ENCODE data around the gene EGFR.
"Not testable (repeated sequence)": the region's sequence is repeated elsewhere in the genome, so short reads cannot be mapped to it uniquely, and the experiment has no call there.

EGFR gene

DNA sequence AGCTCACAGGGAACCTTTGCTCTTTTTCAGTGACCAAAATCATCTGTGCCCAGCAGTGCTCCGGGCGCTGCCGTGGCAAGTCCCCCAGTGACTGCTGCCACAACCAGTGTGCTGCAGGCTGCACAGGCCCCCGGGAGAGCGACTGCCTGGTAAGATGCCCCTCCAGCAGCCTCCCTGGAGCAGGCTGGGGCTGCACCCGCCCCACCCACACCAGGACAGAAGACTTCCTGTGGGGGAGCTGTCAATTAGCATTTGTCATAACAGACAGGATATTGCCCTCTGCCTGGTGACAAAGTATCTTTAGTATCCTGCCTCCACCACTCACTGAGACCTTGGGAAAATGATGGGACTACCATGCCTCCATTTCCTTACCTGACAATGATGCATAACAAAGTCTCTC is 133.7 kb downstream of the EGFR start:
- DNase-seq, result no peak

GRCh38 chr7:55154096-55154495 is 135.3 kb downstream of the EGFR start:
- no peak for DNase-seq

DNA sequence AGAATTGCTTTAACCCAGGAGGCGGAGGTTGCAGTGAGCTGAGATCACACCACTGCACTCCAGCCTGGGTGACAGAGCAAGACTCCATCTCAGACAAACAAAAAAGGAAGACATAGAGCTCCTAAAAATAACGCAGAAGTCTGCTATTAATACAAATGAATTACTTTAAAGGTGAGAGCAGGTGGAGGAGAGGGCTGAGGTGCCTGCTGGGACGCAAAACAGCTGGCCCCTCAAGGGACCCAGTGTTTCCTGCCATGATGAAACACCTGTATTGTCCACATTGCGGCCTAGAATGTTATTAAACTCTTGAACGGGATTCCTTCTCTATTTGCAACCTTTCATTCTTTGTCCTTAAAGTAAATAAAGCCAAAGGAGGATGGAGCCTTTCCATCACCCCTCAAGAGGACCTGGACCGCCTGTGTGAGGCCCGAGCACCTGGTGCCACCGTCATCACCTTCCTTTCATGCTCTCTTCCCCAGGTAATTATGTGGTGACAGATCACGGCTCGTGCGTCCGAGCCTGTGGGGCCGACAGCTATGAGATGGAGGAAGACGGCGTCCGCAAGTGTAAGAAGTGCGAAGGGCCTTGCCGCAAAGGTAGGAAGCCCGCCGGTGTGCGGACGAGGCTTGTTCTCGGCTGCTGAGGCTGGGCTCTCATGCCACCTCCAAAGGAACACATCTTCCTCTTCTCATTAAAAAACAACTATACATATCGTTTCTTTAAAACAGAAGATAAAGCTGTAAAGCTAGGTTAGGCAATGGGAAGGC is 136.7 kb downstream of the EGFR start:
- DNase-seq, result no peak

GRCh38 chr7:55156919-55157763 is 138.3 kb downstream of the EGFR start:
- no peak for DNase-seq

GRCh38 chr7:55157764-55158105 is 138.9 kb downstream of the EGFR start:
- no peak for DNase-seq

DNA sequence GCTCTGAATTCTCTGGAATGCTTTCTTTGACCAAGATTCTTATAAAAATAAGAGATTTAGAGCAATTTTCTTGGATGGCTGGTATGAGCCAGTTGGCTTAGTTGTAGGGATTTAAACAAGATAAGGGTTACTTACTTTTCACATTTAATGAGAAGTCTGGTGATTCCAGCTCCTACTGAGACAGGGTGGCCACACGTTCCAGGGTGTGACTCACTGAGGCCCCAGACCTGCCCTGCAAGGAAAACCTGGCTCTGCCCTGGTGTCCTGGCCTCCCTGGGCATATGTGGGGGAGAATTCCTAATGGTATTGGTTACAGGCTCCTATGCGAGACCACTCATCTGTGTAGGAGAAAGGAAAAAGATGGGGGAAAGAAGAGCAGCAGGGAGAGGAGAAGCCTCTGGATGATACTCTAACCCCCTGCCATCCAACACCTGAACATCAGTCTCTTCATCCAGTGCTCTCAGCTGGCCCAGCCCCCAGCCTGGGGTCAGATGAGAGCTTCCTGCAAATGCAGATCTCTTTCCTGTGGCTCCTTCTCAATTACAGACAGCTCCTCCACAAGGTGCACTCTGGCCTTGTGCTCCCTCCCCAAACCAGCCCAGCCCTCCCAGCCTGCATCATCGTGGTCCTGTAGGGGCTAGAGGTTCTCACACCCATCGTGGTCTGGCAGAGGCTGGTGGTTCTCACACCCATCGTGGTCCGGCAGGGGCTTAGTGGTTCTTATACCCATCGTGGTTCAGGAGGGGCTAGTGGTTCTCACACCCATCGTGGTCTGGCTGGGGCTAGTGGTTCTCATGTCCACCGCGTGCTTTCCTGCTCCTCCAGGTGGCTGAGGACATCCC is 139.9 kb downstream of the EGFR start:
- no peak for DNase-seq

- DNase-seq, result no peak
Measured at GRCh38 chr7:55160539-55160938, 141.7 kb downstream of the EGFR start.

- no peak for DNase-seq
Measured at GRCh38 chr7:55161154-55161687, 142.4 kb downstream of the EGFR start.

- DNase-seq, result no peak
Measured at GRCh38 chr7:55162476-55162875, 143.7 kb downstream of the EGFR start.

- DNase-seq, result no peak
Measured at GRCh38 chr7:55163733-55164132, 144.9 kb downstream of the EGFR start.

DNA sequence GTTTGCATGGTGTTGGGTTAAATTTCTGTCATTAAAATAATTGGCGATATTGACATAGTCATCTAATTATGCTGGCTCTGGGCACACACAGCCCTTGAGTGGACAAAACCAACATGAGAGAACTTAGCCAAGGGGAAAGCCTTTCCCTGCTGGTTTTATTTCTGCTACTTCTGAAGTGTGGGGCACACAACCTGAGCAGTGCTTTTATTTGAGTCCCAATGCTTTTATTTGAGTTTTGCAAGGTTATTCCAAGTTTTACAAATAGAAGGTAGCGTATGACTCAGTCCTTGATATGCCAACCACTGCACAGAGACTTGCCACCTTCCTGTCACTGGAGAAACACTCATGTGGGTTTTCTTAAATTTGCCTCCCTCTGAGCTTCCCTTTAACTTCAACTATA is 145.7 kb downstream of the EGFR start:
- no peak for DNase-seq

DNA sequence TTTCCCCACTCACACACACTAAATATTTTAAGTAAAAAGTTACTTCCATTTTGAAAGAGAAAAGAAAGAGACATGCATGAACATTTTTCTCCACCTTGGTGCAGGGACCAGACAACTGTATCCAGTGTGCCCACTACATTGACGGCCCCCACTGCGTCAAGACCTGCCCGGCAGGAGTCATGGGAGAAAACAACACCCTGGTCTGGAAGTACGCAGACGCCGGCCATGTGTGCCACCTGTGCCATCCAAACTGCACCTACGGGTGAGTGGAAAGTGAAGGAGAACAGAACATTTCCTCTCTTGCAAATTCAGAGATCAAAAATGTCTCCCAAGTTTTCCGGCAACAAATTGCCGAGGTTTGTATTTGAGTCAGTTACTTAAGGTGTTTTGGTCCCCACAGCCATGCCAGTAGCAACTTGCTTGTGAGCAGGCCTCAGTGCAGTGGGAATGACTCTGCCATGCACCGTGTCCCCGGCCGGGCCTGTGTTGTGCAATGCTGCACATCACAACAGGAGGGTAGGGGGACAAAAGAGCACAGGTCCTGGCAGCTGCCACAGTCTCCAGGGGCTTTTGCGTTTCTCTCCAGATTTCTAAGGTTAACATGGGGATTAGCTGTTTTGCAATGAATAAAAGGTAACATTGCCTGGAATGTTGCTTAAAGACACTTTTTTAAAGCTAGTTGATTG is 146.5 kb downstream of the EGFR start:
- no peak for DNase-seq

DNA sequence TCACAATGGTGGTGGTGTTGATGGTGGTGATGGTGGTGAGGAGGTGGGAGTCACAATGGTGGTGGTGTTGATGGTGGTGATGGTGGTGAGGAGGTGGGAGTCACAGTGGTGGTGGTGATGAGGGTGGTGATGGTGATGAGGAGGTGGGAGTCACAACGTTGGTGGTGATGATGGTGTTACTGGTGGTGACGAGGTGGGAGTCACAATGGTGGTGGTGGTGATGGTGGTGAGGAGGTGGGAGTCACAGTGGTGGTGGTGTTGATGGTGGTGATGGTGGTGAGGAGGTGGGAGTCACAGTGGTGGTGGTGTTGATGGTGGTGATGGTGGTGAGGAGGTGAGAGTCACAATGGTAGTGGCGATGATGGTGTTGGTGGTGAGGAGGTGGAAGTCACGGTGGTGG is 148.5 kb downstream of the EGFR start:
- not testable (repeated sequence) for DNase-seq

DNA sequence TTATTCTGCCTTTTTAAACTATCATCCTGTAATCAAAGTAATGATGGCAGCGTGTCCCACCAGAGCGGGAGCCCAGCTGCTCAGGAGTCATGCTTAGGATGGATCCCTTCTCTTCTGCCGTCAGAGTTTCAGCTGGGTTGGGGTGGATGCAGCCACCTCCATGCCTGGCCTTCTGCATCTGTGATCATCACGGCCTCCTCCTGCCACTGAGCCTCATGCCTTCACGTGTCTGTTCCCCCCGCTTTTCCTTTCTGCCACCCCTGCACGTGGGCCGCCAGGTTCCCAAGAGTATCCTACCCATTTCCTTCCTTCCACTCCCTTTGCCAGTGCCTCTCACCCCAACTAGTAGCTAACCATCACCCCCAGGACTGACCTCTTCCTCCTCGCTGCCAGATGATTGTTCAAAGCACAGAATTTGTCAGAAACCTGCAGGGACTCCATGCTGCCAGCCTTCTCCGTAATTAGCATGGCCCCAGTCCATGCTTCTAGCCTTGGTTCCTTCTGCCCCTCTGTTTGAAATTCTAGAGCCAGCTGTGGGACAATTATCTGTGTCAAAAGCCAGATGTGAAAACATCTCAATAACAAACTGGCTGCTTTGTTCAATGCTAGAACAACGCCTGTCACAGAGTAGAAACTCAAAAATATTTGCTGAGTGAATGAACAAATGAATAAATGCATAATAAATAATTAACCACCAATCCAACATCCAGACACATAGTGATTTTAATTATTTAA is 151.7 kb downstream of the EGFR start:
- no peak for DNase-seq

DNA sequence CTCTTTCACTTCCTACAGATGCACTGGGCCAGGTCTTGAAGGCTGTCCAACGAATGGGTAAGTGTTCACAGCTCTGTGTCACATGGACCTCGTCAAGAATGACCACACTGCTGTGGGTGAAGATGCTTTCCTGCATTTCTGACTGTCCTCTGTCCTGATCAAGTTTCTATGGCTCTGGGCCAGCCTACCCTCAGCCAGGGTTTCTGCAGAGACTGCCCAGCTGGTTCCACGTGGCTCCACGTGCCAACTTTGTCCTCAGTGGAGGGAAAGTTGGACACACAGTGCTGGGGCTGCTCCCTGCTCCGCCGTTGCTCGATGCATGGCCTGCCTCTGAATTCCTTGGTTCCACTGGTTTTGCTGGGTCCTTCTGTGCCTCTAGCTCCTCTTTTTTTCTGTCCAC is 152.3 kb downstream of the EGFR start:
- no peak for DNase-seq

GRCh38 chr7:55172161-55172560 is 153.3 kb downstream of the EGFR start:
- no peak for DNase-seq

GRCh38 chr7:55172881-55173609 is 154.2 kb downstream of the EGFR start:
- no peak for DNase-seq

DNA sequence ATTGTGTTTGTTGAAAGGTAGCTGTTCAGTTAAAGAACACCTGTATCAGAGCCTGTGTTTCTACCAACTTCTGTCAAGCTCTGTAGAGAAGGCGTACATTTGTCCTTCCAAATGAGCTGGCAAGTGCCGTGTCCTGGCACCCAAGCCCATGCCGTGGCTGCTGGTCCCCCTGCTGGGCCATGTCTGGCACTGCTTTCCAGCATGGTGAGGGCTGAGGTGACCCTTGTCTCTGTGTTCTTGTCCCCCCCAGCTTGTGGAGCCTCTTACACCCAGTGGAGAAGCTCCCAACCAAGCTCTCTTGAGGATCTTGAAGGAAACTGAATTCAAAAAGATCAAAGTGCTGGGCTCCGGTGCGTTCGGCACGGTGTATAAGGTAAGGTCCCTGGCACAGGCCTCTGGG is 154.9 kb downstream of the EGFR start:
- DNase-seq, result no peak

DNA sequence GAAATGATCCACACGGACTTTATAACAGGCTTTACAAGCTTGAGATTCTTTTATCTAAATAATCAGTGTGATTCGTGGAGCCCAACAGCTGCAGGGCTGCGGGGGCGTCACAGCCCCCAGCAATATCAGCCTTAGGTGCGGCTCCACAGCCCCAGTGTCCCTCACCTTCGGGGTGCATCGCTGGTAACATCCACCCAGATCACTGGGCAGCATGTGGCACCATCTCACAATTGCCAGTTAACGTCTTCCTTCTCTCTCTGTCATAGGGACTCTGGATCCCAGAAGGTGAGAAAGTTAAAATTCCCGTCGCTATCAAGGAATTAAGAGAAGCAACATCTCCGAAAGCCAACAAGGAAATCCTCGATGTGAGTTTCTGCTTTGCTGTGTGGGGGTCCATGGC is 155.6 kb downstream of the EGFR start:
- DNase-seq, result no peak

- no peak for DNase-seq
Measured at GRCh38 chr7:55174856-55175255, 156.0 kb downstream of the EGFR start.

- no peak for DNase-seq
Measured at GRCh38 chr7:55177068-55177530, 158.3 kb downstream of the EGFR start.
